Stimulated activated CD8-positive, alpha-beta memory T cell treated with anti-CD3 and anti-CD28 coated beads, Interleukin-4, amount 100 ng/mL, for 24 hours (primary cell): ENCODE results near the gene PCDHB15.
"Not testable (repeated sequence)": the region's sequence is repeated elsewhere in the genome, so short reads cannot be mapped to it uniquely, and the experiment has no call there.

Experiments
- DNase-seq: peaks from one replicate; pipeline ENCODE4 v3.0.0-alpha.2; 2020; ENCODE audit warnings: low read depth

The PCDHB15 gene

DNA sequence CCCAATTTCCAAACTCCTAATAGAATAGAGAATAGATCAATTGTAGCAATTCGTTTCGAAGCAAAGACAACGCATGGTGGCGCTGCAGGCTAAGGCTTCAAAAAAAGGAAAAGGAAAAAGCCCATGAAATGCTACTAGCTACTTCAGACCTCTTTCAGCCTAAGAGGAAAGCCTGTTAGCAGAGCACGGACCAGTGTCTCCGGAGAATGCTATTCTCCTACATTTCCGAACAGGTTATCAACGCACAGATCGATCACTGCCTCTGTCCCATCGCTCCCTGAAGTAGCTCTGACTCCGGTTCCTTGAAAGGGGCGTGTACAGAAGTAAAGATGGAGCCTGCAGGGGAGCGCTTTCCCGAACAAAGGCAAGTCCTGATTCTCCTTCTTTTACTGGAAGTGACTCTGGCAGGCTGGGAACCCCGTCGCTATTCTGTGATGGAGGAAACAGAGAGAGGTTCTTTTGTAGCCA, at the start of gene PCDHB15:
PCDHB15 (plus strand) TSS at position 146 of the 468 bp plus-strand sequence; CDS start at position 330, 184 bp downstream.
- no peak for DNase-seq

DNA sequence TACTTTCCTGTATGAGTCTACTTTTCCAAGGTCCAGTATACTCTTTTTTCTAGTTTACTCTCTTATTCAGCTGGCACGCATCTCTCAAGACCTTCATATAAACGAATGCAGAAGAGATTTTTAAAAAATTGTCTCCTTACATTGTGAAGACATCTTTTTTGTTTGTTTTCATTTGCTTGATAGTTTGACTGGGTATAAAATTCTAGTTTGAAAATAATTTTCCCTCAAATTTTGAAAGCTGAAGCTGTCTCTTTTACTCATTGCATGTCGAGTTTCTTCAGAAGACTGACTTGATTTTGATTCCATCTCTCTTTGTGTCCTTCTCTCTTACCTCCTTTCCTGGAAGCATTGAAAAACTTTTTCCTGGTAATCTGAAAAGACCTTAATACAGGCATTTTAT, 48.8 kb upstream of the PCDHB15 start:
- no peak for DNase-seq

DNA sequence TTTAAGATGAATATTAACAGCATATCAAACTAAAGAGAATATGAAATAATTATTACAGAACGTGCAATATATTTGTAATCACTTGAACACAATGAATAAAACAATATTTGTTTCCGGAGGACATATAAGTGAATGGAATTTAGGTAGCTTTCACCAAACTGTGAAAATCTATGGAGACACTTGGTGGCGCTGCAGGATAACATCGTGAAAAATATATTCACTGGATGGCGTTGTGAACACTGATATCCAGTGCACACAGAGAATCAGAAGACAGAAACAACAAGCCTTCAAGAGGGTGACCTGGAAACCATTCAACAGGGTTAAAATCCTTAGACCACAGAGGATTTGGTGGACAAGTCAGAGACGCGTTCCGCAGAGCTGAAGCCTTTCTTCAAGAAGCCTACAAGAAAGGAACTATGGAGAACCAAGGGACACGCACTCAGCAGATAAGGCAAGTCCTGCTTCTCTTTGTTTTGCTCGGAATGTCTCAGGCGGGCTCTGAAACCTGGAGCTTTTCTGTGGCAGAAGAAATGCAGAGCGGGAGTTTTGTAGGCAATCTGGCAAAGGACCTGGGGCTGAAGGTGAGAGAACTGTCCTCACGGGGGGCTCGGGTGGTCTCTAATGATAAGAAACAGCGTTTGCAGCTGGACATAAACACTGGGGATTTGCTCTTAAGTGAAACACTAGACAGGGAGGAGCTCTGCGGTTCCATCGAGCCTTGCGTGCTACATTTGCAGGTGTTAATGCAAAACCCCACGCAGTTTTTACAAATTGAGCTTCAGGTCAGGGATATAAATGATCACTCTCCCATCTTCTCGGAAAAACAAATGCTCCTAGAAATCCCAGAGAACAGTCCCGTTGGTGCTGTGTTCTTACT, 45.6 kb upstream of the PCDHB15 start, which contains the start of gene PCDHB11:
PCDHB11 (plus strand) TSS at position 269 of the 877 bp plus-strand sequence; CDS start at position 417, 148 bp downstream.
- no peak for DNase-seq

GRCh38 chr5:141201126-141201525, 44.1 kb upstream of the PCDHB15 start:
- DNase-seq, result not testable (repeated sequence)

DNA sequence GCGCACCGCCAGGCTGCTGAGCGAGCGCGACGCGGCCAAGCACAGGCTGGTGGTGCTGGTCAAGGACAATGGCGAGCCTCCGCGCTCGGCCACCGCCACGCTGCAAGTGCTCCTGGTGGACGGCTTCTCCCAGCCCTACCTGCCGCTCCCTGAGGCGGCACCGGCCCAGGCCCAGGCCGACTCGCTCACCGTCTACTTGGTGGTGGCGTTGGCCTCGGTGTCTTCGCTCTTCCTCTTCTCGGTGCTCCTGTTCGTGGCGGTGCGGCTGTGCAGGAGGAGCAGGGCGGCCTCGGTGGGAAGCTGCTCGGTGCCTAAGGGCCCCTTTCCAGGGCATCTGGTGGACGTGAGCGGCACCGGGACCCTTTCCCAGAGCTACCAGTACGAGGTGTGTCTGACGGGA, 43.5 kb upstream of the PCDHB15 start:
- DNase-seq, result not testable (repeated sequence)

DNA sequence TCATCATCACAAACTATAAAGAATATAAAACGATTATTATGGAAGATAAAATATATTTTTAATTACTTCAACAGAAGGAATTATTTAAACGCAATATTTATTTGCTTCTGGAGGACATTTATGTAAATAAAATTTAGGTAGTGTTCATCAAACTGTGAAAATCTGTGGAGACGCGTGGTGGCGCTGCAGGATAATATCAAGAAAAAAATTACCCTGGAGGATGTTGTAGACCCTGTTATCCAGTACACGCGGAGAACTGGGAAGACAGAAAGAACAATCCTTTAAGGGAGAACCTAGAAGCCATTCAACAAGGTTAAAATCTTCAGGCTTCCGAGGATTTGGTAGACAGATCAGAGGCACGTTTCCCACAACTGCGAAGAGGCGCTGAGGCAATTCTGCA, 36.7 kb upstream of the PCDHB15 start, which contains the start of gene PCDHB12:
PCDHB12 (plus strand) TSS at position 242 of the 400 bp plus-strand sequence. CDS start 189 bp downstream, outside the sequence.
- no peak for DNase-seq

- DNase-seq, result not testable (repeated sequence)
Measured at GRCh38 chr5:141210281-141210680, 34.9 kb upstream of the PCDHB15 start.

- DNase-seq, result not testable (repeated sequence)
Measured at GRCh38 chr5:141210849-141211248, 34.3 kb upstream of the PCDHB15 start.

GRCh38 chr5:141213656-141214339, 31.4 kb upstream of the PCDHB15 start, which contains the start of gene PCDHB13:
Gene PCDHB13, plus strand, starts transcription at chr5:141213919. Its CDS starts 205 bp downstream, at chr5:141214124.
- DNase-seq, result not testable (repeated sequence)

DNA sequence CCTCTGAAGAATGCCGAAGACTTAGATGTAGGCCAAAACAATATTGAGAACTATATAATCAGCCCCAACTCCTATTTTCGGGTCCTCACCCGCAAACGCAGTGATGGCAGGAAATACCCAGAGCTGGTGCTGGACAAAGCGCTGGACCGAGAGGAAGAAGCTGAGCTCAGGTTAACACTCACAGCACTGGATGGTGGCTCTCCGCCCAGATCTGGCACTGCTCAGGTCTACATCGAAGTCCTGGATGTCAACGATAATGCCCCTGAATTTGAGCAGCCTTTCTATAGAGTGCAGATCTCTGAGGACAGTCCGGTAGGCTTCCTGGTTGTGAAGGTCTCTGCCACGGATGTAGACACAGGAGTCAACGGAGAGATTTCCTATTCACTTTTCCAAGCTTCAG, 30.6 kb upstream of the PCDHB15 start:
- not testable (repeated sequence) for DNase-seq

GRCh38 chr5:141215504-141215903, 29.7 kb upstream of the PCDHB15 start:
- DNase-seq, result not testable (repeated sequence)

GRCh38 chr5:141216035-141216434, 29.2 kb upstream of the PCDHB15 start:
- DNase-seq, result not testable (repeated sequence)

DNA sequence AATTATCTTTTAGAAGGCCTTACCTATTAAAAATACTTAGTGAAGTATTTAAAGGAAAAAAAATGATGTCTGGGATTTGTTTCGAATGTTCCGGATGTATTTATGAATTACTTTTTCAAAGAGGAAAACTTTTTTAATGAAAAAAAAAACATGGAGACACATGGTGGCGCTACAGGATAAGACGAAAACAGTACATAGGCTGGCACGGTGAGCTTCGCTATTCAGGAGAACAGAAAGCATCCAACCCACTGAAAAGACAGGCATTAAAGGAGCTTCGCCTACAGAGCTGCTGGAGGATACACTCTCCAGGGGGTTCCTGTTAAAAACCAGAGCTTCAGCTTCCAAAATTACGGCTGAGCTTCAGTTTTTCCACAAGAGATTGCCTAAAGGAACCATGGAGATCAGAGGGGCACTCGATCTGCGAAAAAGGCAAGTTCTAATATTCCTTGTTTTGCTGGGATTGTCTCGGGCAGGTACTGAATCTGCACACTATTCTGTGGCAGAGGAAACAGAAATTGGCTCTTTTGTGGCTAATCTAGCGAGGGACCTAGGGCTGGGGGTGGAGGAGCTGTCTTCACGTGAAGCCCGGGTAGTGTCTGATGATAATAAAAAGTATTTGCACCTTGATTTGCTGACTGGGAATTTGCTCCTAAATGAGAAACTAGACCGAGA, 21.9 kb upstream of the PCDHB15 start, which contains the start of gene PCDHB14:
PCDHB14 (plus strand) TSS at position 232 of the 672 bp plus-strand sequence; CDS start at position 395, 163 bp downstream.
- no peak for DNase-seq

DNA sequence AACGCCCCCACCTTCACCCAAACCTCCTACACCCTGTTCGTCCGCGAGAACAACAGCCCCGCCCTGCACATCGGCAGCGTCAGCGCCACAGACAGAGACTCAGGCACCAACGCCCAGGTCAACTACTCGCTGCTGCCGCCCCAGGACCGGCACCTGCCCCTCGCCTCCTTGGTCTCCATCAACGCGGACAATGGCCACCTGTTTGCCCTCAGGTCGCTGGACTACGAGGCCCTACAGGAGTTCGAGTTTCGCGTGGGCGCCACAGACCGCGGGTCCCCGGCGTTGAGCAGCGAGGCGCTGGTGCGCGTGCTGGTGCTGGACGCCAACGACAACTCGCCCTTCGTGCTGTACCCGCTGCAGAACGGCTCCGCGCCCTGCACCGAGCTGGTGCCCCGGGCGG, 20.4 kb upstream of the PCDHB15 start:
- DNase-seq, result not testable (repeated sequence)

- DNase-seq, result not testable (repeated sequence)
Measured at GRCh38 chr5:141225421-141225820, 19.8 kb upstream of the PCDHB15 start.

GRCh38 chr5:141234109-141234667, 11.0 kb upstream of the PCDHB15 start:
- DNase-seq, result no peak

- DNase-seq, result not testable (repeated sequence)
Measured at GRCh38 chr5:141235922-141236321, 9.3 kb upstream of the PCDHB15 start.

GRCh38 chr5:141236516-141237313, 8.5 kb upstream of the PCDHB15 start:
- DNase-seq, result no peak

GRCh38 chr5:141241496-141241895, 3.7 kb upstream of the PCDHB15 start:
- DNase-seq, result no peak

GRCh38 chr5:141246971-141247370, 1.8 kb downstream of the PCDHB15 start:
- not testable (repeated sequence) for DNase-seq
